Astrocyte of the cerebellum (primary cell): ENCODE data around the gene HIGD1C.
"Not testable (repeated sequence)": the region's sequence is repeated elsewhere in the genome, so short reads cannot be mapped to it uniquely, and the experiment has no call there.

Source experiments
- DNase-seq: peaks from one replicate; pipeline ENCODE4 v3.0.0-alpha.2; 2011; ENCODE audit warnings: low read depth
- H3K4me3 ChIP-seq: 2 replicates; pipeline ENCODE4 v1.5.1; 2011; ENCODE audit warnings: mild to moderate bottlenecking, low read depth, low read length, moderate library complexity
- CTCF ChIP-seq: IDR thresholded peaks from 2 replicates; pipeline ENCODE4 v1.5.1; 2012; ENCODE audit warnings: low read length, low read depth, moderate library complexity, mild to moderate bottlenecking; ENCODE audit errors: missing control alignments
- in situ Hi-C: cut with HindIII; loops from 2 replicates; pipeline ENCODE4 v1.10.0; 2017; ENCODE audit warnings: low sequenced_read_pairs

HIGD1C gene

GRCh38 chr12:51011955-51012354 is 59.6 kb downstream of the HIGD1C start:
- in situ Hi-C loops = no loop called here
- TF ChIP-seq CTCF = no peak
- H3K4me3 ChIP-seq = no peak overlapping the region
- no peak for DNase-seq

GRCh38 chr12:51012570-51013236 is 60.4 kb downstream of the HIGD1C start:
- no peak overlapping the region for H3K4me3 ChIP-seq
- no peak for DNase-seq
- no peak for TF ChIP-seq CTCF
- in situ Hi-C loops = no loop called here

- no peak for DNase-seq
- no peak overlapping the region for H3K4me3 ChIP-seq
- no peak for TF ChIP-seq CTCF
- in situ Hi-C loops = no loop called here
Measured at GRCh38 chr12:51013441-51013840, 61.1 kb downstream of the HIGD1C start.

GRCh38 chr12:51014467-51014866 is 62.1 kb downstream of the HIGD1C start:
- DNase-seq, in situ Hi-C loops, H3K4me3 ChIP-seq: not testable (repeated sequence)

- no peak for TF ChIP-seq CTCF
- in situ Hi-C loops = no loop called here
- no peak overlapping the region for H3K4me3 ChIP-seq
- no peak for DNase-seq
Measured at GRCh38 chr12:51017452-51017851, 65.1 kb downstream of the HIGD1C start.

- in situ Hi-C loops = no loop called here
- DNase-seq = no peak
- no peak overlapping the region for H3K4me3 ChIP-seq
- TF ChIP-seq CTCF = no peak
Measured at GRCh38 chr12:51018956-51019355, 66.6 kb downstream of the HIGD1C start.

GRCh38 chr12:51019927-51020326 is 67.6 kb downstream of the HIGD1C start:
- DNase-seq = no peak
- no peak overlapping the region for H3K4me3 ChIP-seq
- in situ Hi-C loops = loop anchor here (5.0 kb wide), 2 partner anchors 48 to 98 kb away; no protein-coding TSS in a partner anchor
- no peak for TF ChIP-seq CTCF
